Right lobe of liver (tissue), 4 donors: ENCODE measurements around the gene LRP2BP.
"Not testable (repeated sequence)": the region's sequence is repeated elsewhere in the genome, so short reads cannot be mapped to it uniquely, and the experiment has no call there.

Experiments used
- POLR2A ChIP-seq: fragments of 450-650 bp; IDR thresholded peaks from one replicate; pipeline ENCODE4 v1.6.1; 2017; ENCODE audit warnings: antibody characterized with exemption, mild to moderate bottlenecking
- TF ChIP-seq, protein P1 (sequence below), 4 donors: fragments of 200-600 bp in 3 of 4; fragments of 450-650 bp in 1 of 4; IDR thresholded peaks; one replicate each; pipeline versions ENCODE4 v1.5.1 to v1.8.0; 2016 to 2022; ENCODE audit warnings: antibody characterized with exemption in 4 of 4, mild to moderate bottlenecking in 2 of 4
- donor health status: DM: no; HTN: no; CAD: no.
- donor health status: DM: no; HTN: no; CAD: no.
- donor health status: DM: no; HTN: yes; CAD: no.

DNA sequence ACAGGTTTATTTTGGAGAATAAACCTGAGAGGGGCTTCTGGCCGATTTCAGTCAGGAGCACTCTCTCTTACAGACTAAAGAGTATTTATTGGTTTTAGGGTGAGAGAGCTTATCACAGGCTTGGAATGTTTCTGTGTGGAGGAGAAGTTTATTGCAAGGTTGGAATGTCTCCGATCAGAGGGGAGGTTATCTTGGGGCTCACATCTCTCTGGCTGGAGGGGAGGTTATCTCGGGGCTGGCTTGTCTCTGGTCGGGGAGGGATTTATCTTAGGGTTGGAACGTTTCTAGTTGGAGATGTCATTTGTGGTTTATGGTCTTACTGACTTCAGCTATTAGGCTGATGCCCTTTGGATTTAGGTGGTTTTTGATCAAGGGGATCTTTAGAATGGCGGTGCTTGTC, 71.4 kb downstream of the LRP2BP start:
- TF ChIP-seq POLR2A = not testable (repeated sequence)
- TF ChIP-seq, protein P1, sequence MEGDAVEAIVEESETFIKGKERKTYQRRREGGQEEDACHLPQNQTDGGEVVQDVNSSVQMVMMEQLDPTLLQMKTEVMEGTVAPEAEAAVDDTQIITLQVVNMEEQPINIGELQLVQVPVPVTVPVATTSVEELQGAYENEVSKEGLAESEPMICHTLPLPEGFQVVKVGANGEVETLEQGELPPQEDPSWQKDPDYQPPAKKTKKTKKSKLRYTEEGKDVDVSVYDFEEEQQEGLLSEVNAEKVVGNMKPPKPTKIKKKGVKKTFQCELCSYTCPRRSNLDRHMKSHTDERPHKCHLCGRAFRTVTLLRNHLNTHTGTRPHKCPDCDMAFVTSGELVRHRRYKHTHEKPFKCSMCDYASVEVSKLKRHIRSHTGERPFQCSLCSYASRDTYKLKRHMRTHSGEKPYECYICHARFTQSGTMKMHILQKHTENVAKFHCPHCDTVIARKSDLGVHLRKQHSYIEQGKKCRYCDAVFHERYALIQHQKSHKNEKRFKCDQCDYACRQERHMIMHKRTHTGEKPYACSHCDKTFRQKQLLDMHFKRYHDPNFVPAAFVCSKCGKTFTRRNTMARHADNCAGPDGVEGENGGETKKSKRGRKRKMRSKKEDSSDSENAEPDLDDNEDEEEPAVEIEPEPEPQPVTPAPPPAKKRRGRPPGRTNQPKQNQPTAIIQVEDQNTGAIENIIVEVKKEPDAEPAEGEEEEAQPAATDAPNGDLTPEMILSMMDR (IDR thresholded peaks at IDR 0.05) = not testable (repeated sequence)
